HEK293 (cell line): ENCODE measurements around the gene THUMPD3.

Experiments used
- ATF2 ChIP-seq: fragments of 450-650 bp; formaldehyde crosslinking; IDR thresholded peaks from 2 replicates; pipeline ENCODE4 v1.5.1; 2016; ENCODE audit warnings: missing biosample characterization, missing genetic modification characterization, low read depth
- OSR2 ChIP-seq: fragments of 450-650 bp; formaldehyde crosslinking; IDR thresholded peaks from 2 replicates; pipeline ENCODE4 v1.5.1; 2016; ENCODE audit warnings: missing biosample characterization, missing genetic modification characterization
- PRDM1 ChIP-seq: fragments of 450-650 bp; formaldehyde crosslinking; IDR thresholded peaks from 2 replicates; pipeline ENCODE4; 2016; ENCODE audit warnings: missing biosample characterization, missing genetic modification characterization
- PRDM6 ChIP-seq: fragments of 450-650 bp; formaldehyde crosslinking; IDR thresholded peaks from 2 replicates; pipeline ENCODE4 v1.5.1; 2017; ENCODE audit warnings: missing biosample characterization, missing genetic modification characterization
- SP7 ChIP-seq: fragments of 450-650 bp; formaldehyde crosslinking; IDR thresholded peaks from 2 replicates; pipeline ENCODE4 v1.5.1; 2016; ENCODE audit warnings: missing biosample characterization, missing genetic modification characterization
- YY1 ChIP-seq: fragments of 450-650 bp; formaldehyde crosslinking; IDR thresholded peaks from 2 replicates; pipeline ENCODE4 v1.5.1; 2018; ENCODE audit warnings: missing biosample characterization, missing genetic modification characterization
- YY2 ChIP-seq: fragments of 450-650 bp; formaldehyde crosslinking; IDR thresholded peaks from 2 replicates; pipeline ENCODE4 v1.5.1; 2016; ENCODE audit warnings: missing biosample characterization, missing genetic modification characterization
- ZBTB8A ChIP-seq: fragments of 450-650 bp; formaldehyde crosslinking; IDR thresholded peaks from 2 replicates; pipeline ENCODE4 v1.5.1; 2016; ENCODE audit warnings: missing biosample characterization, missing genetic modification characterization
- ZNF155 ChIP-seq: fragments of 450-650 bp; formaldehyde crosslinking; IDR thresholded peaks from 2 replicates; pipeline ENCODE4 v1.5.1; 2016; ENCODE audit warnings: missing biosample characterization, missing genetic modification characterization
- ZNF223 ChIP-seq: fragments of 450-650 bp; formaldehyde crosslinking; IDR thresholded peaks from 2 replicates; pipeline ENCODE4 v1.5.1; 2016; ENCODE audit warnings: missing biosample characterization, missing genetic modification characterization
- ZNF266 ChIP-seq: fragments of 450-650 bp; formaldehyde crosslinking; IDR thresholded peaks from 2 replicates; pipeline ENCODE4 v1.5.1; 2016; ENCODE audit warnings: missing biosample characterization, missing genetic modification characterization, low read depth
- ZNF558 ChIP-seq: fragments of 450-650 bp; formaldehyde crosslinking; IDR thresholded peaks from 2 replicates; pipeline ENCODE4 v1.5.1; 2016; ENCODE audit warnings: missing biosample characterization, missing genetic modification characterization
- ZNF580 ChIP-seq: fragments of 450-650 bp; formaldehyde crosslinking; IDR thresholded peaks from 2 replicates; pipeline ENCODE4 v1.5.1; 2016; ENCODE audit warnings: missing biosample characterization, missing genetic modification characterization
- ZNF596 ChIP-seq: fragments of 450-650 bp; IDR thresholded peaks from 2 replicates; pipeline ENCODE4 v1.5.0; 2018; ENCODE audit warnings: missing biosample characterization, mild to moderate bottlenecking, missing genetic modification characterization, moderate library complexity
- ZNF600 ChIP-seq: fragments of 450-650 bp; formaldehyde crosslinking; IDR thresholded peaks from 2 replicates; pipeline ENCODE4 v1.5.1; 2016; ENCODE audit warnings: missing biosample characterization, missing genetic modification characterization
- TF ChIP-seq, protein P1 (sequence below): fragments of 450-650 bp; formaldehyde crosslinking; conservative IDR thresholded peaks from 2 replicates; pipeline ENCODE4 v1.5.1; 2016; ENCODE audit warnings: low read depth, missing biosample characterization, missing genetic modification characterization
- TF ChIP-seq, protein P2 (sequence below): fragments of 450-650 bp; formaldehyde crosslinking; IDR thresholded peaks from 2 replicates; pipeline ENCODE4 v1.5.1; 2016; ENCODE audit warnings: missing biosample characterization, missing genetic modification characterization
- TF ChIP-seq, protein P3 (sequence below): fragments of 450-650 bp; formaldehyde crosslinking; IDR thresholded peaks from 2 replicates; pipeline ENCODE4 v1.5.1; 2016; ENCODE audit warnings: missing biosample characterization, missing genetic modification characterization
- TF ChIP-seq, protein P4 (sequence below): fragments of 450-650 bp; formaldehyde crosslinking; IDR thresholded peaks from 2 replicates; pipeline ENCODE4 v1.5.1; 2017; ENCODE audit warnings: missing biosample characterization, missing genetic modification characterization
- TF ChIP-seq, protein P5 (sequence below): fragments of 450-650 bp; formaldehyde crosslinking; IDR thresholded peaks from 2 replicates; pipeline ENCODE4 v1.5.1; 2016; ENCODE audit warnings: missing biosample characterization, missing genetic modification characterization
- TF ChIP-seq, protein P6 (sequence below): fragments of 450-650 bp; IDR thresholded peaks from 2 replicates; pipeline ENCODE4 v1.5.1; 2018; ENCODE audit warnings: missing biosample characterization, mild to moderate bottlenecking, missing genetic modification characterization
- TF ChIP-seq, protein P7 (sequence below): fragments of 450-650 bp; formaldehyde crosslinking; IDR thresholded peaks from 2 replicates; pipeline ENCODE4 v1.5.1; 2016; ENCODE audit warnings: missing biosample characterization, missing genetic modification characterization

Gene THUMPD3

DNA sequence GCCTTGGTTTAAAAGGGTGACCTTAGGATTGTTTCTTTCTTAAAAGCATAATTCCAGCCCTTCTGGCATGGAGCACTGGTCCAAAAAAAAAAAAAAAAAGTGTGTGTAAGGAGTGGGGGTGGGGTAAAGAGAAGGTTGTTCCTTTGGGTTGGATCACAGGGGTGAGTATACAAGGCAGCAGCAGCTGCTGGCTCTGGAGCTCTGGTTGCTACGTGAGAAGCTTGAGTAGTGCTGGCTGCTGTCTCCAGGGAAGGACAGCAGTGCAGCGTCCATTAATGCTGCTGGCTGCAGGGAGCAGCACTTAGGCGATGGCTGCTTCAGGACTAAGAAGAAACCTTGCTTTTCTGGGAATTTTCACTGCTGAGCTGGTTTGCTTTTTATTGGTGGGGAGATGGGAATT is 36.9 kb downstream of the THUMPD3 start (continued):
- TF ChIP-seq, protein P1, sequence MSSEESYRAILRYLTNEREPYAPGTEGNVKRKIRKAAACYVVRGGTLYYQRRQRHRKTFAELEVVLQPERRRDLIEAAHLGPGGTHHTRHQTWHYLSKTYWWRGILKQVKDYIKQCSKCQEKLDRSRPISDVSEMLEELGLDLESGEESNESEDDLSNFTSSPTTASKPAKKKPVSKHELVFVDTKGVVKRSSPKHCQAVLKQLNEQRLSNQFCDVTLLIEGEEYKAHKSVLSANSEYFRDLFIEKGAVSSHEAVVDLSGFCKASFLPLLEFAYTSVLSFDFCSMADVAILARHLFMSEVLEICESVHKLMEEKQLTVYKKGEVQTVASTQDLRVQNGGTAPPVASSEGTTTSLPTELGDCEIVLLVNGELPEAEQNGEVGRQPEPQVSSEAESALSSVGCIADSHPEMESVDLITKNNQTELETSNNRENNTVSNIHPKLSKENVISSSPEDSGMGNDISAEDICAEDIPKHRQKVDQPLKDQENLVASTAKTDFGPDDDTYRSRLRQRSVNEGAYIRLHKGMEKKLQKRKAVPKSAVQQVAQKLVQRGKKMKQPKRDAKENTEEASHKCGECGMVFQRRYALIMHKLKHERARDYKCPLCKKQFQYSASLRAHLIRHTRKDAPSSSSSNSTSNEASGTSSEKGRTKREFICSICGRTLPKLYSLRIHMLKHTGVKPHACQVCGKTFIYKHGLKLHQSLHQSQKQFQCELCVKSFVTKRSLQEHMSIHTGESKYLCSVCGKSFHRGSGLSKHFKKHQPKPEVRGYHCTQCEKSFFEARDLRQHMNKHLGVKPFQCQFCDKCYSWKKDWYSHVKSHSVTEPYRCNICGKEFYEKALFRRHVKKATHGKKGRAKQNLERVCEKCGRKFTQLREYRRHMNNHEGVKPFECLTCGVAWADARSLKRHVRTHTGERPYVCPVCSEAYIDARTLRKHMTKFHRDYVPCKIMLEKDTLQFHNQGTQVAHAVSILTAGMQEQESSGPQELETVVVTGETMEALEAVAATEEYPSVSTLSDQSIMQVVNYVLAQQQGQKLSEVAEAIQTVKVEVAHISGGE (tag by site-specific recombination), result no peak
- TF ChIP-seq ZNF580 (0 out of 2 replicates have a peak, but pooled peaks have one; percentile 66), ZBTB8A (peak; percentile 19; the same call in 1 of the 2 replicates), ZNF600 (tag by site-specific recombination) (peak; percentile 98), YY2 (tag by site-specific recombination) (no peak; the same call in 1 of the 2 replicates), YY1 (tag by site-specific recombination) (peak; percentile 43; the same call in 1 of the 2 replicates), PRDM6 (0 out of 2 replicates have a peak, but pooled peaks have one; percentile 57), ZNF223 (tag by site-specific recombination) (no peak), OSR2 (tag by site-specific recombination) (peak; percentile 71), SP7 (tag by site-specific recombination) (peak; percentile 53), ZNF266 (no peak), ATF2 (tag by site-specific recombination) (no peak), ZNF155 (tag by site-specific recombination) (no peak), PRDM1 (tag by site-specific recombination) (peak; percentile 50; the same call in 1 of the 2 replicates), ZNF558 (tag by site-specific recombination) (no peak), ZNF596 (tag by site-specific recombination) (no peak)
- TF ChIP-seq, protein P2, sequence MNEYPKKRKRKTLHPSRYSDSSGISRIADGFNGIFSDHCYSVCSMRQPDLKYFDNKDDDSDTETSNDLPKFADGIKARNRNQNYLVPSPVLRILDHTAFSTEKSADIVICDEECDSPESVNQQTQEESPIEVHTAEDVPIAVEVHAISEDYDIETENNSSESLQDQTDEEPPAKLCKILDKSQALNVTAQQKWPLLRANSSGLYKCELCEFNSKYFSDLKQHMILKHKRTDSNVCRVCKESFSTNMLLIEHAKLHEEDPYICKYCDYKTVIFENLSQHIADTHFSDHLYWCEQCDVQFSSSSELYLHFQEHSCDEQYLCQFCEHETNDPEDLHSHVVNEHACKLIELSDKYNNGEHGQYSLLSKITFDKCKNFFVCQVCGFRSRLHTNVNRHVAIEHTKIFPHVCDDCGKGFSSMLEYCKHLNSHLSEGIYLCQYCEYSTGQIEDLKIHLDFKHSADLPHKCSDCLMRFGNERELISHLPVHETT, result 0 out of 2 replicates have a peak, but pooled peaks have one; percentile 15
- TF ChIP-seq, protein P3, sequence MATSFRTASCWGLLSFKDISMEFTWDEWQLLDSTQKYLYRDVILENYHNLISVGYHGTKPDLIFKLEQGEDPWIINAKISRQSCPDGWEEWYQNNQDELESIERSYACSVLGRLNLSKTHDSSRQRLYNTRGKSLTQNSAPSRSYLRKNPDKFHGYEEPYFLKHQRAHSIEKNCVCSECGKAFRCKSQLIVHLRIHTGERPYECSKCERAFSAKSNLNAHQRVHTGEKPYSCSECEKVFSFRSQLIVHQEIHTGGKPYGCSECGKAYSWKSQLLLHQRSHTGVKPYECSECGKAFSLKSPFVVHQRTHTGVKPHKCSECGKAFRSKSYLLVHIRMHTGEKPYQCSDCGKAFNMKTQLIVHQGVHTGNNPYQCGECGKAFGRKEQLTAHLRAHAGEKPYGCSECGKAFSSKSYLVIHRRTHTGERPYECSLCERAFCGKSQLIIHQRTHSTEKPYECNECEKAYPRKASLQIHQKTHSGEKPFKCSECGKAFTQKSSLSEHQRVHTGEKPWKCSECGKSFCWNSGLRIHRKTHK (tag by site-specific recombination), result no peak
- TF ChIP-seq, protein P4, sequence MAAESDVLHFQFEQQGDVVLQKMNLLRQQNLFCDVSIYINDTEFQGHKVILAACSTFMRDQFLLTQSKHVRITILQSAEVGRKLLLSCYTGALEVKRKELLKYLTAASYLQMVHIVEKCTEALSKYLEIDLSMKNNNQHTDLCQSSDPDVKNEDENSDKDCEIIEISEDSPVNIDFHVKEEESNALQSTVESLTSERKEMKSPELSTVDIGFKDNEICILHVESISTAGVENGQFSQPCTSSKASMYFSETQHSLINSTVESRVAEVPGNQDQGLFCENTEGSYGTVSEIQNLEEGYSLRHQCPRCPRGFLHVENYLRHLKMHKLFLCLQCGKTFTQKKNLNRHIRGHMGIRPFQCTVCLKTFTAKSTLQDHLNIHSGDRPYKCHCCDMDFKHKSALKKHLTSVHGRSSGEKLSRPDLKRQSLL (tag by site-specific recombination), result peak; percentile 85
- TF ChIP-seq, protein P5, sequence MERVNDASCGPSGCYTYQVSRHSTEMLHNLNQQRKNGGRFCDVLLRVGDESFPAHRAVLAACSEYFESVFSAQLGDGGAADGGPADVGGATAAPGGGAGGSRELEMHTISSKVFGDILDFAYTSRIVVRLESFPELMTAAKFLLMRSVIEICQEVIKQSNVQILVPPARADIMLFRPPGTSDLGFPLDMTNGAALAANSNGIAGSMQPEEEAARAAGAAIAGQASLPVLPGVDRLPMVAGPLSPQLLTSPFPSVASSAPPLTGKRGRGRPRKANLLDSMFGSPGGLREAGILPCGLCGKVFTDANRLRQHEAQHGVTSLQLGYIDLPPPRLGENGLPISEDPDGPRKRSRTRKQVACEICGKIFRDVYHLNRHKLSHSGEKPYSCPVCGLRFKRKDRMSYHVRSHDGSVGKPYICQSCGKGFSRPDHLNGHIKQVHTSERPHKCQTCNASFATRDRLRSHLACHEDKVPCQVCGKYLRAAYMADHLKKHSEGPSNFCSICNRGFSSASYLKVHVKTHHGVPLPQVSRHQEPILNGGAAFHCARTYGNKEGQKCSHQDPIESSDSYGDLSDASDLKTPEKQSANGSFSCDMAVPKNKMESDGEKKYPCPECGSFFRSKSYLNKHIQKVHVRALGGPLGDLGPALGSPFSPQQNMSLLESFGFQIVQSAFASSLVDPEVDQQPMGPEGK (tag by site-specific recombination), result peak; percentile 52
- TF ChIP-seq, protein P6, sequence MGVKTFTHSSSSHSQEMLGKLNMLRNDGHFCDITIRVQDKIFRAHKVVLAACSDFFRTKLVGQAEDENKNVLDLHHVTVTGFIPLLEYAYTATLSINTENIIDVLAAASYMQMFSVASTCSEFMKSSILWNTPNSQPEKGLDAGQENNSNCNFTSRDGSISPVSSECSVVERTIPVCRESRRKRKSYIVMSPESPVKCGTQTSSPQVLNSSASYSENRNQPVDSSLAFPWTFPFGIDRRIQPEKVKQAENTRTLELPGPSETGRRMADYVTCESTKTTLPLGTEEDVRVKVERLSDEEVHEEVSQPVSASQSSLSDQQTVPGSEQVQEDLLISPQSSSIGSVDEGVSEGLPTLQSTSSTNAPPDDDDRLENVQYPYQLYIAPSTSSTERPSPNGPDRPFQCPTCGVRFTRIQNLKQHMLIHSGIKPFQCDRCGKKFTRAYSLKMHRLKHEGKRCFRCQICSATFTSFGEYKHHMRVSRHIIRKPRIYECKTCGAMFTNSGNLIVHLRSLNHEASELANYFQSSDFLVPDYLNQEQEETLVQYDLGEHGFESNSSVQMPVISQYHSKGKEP, result peak; percentile 97
- TF ChIP-seq, protein P7, sequence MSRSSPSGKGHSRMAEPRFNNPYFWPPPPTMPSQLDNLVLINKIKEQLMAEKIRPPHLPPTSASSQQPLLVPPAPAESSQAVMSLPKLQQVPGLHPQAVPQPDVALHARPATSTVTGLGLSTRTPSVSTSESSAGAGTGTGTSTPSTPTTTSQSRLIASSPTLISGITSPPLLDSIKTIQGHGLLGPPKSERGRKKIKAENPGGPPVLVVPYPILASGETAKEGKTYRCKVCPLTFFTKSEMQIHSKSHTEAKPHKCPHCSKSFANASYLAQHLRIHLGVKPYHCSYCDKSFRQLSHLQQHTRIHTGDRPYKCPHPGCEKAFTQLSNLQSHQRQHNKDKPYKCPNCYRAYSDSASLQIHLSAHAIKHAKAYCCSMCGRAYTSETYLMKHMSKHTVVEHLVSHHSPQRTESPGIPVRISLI (tag by site-specific recombination), result peak; percentile 74
